Activated T-helper 1 cell treated with anti-CD3 and anti-CD28 coated beads, Interleukin-2, amount 50 U/mL, for 16 hours (primary cell): ENCODE measurements around the gene CBFA2T3.
"Not testable (repeated sequence)": the region's sequence is repeated elsewhere in the genome, so short reads cannot be mapped to it uniquely, and the experiment has no call there.

Source experiments
- DNase-seq, 2 donors: peaks; one replicate each; pipeline ENCODE4 v3.0.0-alpha.2; 2020; ENCODE audit warnings: low read depth in 1 of 2, low spot score in 1 of 2

Gene CBFA2T3

DNA sequence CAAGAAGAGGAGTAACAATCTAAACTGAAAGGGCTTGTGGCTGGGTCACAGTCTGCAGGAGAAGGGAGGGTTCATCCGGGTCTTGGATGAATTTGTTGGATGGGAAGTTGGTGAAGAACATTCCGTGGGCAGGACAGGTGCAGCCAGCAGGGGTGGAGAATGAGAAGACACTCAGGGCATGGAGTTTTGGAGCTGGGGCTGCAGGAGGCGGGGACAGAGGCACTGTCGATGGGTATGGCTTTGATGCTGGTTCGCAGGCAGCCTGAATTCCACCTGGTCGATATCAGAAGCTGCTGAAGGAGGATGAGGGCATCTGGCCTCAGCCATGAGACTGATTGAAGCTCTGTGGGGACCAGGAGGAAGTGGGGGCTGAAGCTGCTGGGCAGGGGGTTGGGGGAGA is 36.1 kb upstream of the CBFA2T3 start:
- no peak for DNase-seq

DNA sequence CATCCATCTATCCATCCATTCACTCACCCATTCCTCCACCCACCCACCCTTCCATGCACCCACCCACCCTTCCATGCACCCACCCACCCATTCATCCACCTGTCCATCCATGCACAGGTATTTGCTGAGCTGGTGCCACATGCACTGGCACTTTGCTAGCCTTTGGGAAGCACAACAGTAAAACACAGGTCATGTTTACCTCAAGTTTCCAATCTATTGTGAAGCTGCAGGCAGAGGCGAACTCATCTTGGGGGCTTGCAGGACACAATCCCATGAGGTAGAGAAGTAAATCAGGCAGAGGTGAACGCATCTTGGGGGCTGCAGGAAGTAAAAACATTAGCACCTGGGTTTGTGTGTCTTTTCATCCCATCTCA is 35.6 kb upstream of the CBFA2T3 start:
- DNase-seq, result no peak

DNA sequence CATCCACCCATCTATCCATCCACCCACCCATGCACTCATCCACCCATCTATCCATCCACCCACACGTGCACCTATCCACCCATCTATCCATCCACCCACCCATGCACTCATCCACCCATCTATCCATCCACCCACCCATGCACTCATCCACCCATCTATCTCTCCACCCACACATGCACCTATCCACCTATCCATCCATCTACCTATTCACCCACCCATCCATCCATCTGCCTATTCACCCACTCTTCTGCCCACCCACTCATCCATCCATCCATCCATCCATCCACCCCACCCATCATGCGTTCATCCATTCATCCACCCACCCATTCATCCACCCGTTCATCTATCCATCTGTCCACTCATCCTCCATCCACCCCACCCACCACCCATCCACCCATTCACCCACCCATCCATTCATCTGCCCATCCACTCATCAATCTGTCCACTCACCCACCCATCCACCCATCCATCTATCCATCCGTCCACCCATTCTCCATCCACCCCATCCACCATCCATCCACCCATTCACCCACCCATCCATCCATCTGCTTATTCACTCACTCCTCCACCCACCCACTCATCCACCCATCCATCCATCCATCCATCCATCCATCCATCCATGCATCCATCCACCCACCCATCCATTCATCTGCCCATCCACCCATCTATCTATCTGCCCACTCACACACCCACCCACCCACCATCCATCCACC is 35.1 kb upstream of the CBFA2T3 start:
- DNase-seq, result no peak

DNA sequence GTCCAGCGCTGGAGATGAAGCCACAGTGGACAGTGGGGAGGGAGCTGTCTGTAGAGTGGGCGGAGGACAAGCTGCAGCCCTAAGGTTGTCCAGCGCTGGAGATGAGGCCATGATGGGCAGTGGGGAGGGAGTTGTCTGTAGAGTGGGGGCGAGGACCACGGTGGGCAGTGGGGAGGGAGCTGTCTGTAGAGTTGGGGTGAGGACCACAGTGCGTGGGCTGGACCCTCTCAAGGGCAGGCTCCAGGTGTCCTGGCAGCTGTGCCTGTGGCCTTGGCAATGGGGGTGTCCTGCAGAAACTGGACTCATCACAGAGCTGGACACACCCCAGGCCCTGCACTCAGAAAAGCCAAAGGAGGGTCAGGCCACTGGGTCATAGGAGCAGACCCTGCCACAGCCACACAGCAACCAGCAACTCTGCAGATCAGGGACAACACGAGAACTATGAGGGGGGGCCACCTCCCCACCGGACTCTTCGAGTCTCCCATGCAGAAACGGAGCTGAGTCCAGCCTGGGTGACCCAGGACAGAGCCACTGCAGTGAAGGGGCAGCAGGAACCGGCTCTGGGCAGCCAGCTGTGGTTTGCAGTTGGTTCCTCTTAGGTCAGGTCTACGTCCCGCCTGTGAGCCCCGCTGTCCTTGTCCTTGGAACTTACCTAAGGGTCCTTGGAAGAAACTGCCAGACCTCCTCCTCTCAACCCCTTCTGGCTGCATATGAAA is 33.4 kb upstream of the CBFA2T3 start:
- DNase-seq, result no peak

DNA sequence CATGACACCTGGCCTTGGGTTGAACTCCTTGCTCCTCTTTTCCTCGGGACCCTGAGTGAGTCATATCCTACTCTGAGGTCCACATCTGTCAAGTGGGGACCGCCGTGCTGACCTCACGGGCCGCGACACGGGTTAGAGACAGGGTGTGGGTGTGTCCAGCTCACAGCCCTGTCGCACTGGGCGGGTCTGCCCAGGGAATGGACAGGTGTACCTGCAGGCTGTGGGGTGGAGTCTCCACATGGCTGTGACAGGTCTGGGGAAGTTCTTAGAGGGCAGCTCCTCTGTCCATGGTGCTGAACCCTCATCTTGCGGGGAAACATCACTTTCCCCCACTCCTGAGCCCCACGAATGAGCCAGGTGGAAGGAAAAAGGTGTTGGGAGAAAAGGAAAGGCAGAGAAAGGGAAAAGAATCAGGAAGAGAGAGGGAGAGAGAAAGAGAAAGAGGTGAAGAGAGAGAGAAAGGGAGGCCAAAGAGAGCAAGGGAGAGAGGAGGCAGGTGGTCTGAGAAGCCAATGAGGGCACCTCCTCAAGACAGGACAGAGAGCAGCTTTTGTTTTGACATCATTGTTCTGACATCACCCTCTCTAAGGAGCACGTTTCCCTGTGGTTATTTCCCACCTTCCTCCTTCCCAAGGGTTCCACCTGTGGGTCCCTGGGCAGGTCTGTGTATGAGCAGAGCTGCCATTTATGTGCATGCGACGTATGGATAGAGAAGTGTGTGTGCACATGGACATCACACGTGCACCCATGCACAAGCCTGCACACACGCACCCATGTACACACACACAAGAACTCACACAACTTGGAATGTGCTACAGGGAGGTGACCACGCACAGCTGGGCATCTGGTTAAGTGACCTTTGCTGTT is 32.6 kb upstream of the CBFA2T3 start:
- no peak for DNase-seq

DNA sequence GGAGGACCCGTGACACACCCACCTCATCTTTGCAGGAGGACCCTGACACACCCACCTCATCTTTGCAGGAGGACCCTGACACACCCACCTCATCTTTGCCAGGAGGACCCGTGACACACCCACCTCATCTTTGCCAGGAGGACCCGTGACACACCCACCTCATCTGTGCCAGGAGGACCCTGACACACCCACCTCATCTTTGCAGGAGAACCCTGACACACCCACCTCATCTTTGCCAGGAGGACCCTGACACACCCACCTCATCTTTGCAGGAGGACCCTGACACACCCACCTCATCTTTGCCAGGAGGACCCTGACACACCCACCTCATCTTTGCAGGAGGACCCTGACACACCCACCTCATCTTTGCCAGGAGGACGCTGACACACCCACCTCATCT is 31.8 kb upstream of the CBFA2T3 start:
- not testable (repeated sequence) for DNase-seq

DNA sequence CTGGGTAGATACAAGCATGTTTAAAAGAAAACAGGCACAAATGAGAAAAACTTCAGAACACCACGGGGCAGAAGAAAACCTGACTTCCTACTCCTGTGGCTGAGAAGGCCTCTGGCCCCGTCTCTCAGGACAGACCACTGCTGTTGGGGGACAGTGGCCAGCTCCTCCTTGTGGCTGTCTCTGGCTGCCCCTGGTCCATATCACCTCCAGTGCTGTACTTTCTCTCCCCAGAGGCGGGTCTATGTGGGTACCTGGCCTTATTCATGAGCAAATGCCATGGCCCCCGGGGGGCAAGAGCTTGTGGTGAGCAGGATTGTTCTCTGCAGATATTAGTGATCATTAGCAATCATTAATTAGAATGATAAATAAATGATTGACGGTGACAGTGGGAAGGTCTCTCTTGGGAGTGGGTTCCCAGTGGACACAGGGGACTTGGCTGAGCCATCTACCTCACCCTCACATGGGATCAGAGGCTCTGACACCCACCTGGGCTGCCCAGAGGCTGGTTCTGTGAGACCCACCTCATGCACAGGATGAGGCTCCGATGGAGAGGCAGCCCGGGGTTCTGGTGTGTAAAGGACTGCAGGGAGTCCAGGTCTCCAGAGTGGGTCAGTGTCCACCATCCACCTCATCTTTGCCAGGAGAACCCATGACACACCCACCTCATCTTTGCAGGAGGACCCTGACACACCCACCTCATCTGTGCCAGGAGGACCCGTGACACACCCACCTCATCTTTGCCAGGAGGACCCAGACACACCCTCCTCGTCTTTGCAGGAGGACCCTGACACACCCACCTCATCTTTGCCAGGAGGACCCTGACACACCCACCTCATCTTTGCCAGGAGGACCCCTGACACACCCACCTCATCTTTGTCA is 30.6 kb upstream of the CBFA2T3 start:
- DNase-seq, result no peak

DNA sequence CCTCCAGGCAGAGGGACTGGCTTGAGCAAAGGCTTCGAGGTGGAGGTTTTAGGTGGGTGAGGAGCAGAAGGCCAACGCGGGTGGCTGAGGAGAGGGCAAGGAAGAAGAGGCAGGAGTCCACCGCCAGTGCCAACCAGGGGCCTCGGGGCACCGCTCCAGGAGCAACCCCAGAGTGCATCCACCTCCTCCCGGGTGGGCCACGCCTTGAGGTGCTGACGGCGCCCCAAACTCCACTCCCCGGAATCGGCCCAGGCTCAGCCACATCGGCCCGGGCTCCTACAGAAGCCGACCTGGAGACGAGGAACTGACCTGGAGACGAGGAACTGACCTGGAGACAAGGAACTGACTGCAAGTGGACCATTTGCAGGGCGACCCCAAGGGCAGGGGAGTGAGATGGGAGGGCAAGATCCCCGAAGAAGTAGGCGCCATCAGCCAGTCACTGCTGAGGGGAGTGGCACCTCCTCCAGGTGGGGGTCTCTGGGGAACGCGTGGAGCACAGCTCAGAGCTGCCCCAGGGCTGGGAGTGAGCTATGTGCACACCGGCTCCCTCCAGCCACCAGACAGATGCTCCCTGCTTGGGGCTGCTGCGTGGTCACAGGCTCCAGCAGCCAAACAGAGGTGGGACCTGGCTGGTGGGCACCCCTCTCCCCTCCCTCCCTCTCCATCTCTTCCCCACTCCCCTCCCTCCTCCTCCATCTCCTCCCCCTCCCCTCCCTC is 29.2 kb upstream of the CBFA2T3 start:
- no peak for DNase-seq

DNA sequence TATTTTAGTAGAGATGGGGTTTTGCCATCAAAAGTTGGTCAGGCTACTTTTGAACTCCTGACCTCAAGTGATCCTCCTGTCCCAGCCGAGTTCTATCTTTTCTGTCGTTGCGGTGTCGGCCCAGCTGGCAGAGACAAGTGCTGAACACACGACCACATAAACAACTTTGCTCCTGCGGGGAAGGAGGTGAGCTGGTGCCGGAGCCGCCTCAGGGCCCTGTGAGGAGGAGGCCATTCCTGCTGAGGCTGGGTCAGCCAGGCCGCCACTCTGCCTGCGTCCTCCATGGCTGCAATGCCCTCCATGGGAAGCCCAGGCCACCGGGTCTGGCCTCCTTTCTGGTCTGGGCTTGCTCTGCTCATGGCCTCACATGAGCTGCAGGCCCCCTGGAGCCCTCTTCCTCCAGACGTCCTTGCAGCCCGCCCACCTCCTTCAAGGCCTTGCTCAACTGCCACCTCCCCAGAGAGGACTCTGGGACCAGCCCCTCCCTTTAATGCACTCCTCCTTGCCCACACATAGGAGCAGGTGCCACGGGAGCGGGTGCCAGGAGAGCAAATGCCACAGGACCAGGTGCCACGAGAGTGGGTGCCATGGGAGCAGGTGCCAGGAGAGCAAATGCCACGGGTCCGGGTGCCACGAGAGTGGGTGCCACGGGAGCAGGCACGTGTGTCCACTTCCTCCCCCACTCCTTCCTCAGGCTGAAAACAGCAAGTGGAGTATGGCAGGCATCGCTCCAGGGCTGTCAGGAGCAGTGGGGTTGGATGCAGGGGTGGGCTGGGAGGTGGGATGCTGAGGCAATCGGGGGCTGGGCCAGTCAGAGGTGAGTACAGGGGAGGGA is 28.4 kb upstream of the CBFA2T3 start:
- no peak for DNase-seq

DNA sequence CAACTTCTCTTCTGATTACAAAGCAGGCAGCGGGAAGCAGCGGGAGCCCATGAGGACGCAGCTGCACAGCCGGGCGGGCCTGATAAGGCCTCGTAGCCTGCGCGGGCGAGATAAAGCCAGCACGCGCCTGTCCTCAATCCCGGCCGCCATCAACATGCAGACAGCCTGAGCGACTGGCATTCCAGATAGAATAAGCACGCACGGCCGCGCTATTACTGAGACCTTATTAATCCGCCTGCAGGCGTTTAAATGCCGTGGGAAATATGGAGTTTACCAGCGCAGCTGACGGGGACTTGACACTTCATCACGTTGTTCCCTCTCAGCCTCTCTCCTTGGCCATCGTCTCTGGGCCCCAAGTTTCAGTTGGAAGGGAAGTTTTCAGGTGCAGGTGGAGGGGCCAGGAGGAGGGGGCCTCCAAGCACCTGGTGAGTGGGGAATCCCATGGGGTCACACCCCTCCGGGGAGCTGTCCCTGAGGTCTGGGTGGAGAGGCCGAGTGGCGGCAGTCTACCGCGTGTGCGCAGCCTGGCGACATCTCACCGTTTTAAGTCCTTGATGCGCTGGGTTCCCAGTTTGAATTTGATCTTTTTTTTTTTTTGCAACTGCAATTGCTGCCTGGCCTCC is 27.3 kb upstream of the CBFA2T3 start:
- no peak for DNase-seq

DNA sequence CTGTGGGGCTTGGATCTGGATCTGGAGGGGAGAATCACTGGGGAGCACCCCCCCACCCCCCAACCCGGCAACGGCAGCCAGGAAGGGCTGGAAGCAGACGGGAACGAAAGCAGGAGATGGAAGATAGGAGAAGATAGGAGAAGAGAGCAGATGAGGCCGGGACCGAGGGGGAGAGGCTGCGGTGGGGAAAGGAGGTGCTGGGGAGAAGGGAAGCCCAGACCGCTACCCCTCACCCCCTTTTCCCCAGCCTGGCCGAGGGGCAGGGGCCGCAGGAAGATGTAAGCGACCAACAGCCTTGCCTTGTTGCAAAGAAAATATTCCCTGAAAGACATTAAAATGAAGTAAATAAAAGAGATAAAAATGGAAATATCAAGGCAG is 26.8 kb upstream of the CBFA2T3 start:
- DNase-seq, result no peak

DNA sequence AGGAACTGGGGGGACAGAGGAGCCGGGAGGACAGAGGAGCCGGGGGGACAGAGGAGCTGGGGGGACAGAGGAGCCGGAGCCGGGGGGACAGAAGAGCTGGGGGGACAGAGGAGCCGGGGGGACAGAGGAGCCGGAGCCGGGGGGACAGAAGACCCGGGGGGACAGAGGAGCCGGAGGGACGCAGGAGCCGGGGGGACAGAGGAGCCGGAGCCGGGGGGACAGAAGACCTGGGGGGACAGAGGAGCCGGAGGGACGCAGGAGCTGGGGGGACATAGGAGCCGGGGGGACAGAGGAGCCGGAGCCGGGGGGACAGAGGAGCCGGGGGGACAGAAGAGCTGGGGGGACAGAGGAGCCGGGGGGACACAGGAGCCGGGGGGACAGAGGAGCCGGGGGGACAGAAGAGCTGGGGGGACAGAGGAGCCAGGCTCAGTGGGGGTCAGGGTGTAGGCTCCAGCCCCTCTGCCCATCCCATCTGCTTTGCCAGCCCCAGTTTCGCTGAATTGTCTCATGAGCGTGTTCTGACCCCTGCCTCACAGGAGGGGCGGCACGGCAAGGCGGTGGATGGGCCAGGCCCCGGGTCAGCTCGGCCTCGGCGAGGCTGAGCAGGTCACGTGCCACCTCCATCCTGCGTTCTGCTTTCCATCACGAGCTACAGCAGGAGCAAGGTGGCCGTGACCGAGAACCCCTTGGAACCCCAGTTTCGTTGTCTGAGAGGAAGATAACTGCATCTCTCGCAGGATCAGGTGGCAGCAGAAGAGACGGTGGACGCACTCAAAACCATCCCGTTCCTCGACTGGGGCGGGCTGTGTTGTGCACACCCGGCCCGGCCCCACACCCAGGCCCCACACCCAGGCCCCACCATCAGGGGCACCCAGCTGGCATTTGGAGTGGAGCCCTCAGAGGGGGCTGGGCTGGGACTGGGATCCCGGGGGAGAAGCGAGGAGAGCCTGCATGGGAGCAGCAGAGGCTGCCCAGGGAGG is 26.1 kb upstream of the CBFA2T3 start:
- DNase-seq, result no peak

DNA sequence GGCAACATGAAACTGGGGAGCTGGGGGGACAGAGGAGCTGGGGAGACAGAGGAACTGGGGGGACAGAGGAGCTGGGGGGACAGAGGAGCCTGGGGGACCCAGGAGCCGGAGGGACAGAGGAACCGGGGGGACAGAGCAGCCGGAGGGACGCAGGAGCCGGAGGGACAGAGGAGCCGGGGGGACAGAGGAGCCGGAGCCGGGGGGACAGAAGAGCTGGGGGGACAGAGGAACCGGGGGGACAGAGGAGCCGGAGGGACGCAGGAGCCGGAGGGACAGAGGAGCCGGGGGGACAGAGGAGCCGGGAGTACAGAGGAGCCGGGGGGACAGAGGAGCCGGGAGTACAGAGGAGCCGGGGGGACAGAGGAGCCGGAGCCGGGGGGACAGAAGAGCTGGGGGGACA is 25.1 kb upstream of the CBFA2T3 start:
- not testable (repeated sequence) for DNase-seq

DNA sequence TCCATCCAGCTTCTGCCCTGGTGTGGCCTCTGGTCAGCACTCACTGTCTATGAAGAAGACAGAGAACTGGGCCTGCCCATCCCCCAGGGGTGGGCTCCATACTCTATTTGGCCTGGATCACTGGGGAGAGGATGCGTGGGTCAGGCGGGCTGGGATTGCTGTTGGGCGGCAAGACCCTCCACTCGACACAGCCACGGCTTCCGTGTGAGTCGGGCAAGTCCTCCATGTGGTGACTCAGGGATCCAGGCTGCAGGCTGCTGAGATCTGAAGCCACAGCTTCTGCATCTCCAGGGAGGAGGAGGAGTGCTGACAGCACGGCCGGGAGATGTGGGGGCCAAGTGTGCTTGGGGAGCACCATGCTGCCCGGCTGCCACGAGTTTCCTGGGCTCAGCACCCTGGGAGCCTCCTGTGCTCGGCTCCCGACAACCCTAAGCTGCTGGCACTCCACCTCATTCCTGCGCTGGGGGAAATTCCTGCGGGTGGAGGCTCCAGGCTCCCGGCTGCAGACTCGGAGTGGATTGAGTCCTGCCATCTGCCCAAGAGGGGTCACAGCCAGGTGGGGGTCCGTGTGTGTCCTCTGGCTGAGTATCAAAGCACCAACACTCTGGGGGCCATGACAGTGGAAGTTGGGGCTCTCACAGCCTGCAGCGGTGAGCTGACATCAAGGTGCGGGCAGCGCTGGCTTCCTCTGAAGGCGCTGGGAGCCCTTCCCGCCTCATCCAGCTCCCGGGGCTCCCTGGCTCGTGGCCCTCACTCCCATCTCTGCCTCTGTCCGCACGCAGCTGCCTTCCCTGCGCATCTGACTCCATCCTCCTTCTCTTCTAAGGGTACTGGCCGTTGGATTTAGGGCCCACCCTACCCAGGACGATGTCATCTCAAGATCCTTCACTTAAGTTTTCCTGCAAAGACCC is 24.4 kb upstream of the CBFA2T3 start:
- no peak for DNase-seq

DNA sequence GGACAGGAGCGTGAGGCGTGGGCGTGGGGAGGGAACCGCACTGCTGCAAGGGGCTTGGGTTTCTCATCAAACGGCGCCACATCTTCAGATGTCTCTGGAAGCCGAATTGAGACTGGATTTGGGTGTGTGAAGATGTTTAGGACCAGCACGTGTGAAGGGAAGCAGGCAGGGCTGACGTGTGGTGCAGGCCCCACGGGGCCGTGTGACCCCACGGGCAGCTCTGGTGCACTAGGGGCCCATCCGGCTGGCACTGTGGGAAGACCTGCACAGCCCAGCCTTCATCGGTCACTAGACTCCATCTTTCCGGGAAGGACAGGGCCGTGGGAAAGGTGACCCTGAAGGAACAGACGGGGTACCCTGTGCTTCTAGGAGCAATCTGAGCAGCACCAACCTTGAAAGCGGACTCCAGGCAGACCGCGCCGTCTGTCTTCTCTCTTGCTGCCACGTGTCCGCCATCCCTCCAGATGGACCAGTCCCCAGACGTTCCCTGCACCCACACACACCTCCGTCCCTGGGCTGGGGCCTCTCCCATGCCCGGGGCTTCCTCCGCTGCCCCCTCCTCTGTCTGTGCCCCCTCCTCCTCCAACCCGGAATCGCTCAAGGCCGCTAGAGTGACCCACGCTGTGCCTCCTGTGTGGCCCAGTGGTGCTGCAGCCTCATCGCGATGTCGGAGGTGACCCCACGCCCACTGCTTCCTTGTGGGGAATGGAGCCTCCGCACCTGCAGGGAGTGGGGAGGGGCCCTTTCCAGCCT is 23.4 kb upstream of the CBFA2T3 start:
- peak in 1 of 2 donors; percentile 13 for DNase-seq
